Liver (tissue), 3 donors: ENCODE results near the gene SKIC8.

Experiments
- CTCF ChIP-seq: fragments of 150-350 bp; IDR thresholded peaks from 2 replicates; pipeline ENCODE4 v1.5.1; 2017; ENCODE audit warnings: improper control_type of control experiment, low read depth, low read length; ENCODE audit not compliant: missing input control
- EGR1 ChIP-seq, 2 donors: IDR thresholded peaks; 2 replicates each; pipeline ENCODE4 v1.6.1; 2016 to 2018; ENCODE audit warnings: antibody characterized with exemption in 2 of 2, low read depth in 2 of 2
- RAD21 ChIP-seq, 2 donors: IDR thresholded peaks; 2 replicates each; pipeline ENCODE4 v1.6.1; 2016; ENCODE audit warnings: antibody characterized with exemption in 2 of 2, mild to moderate bottlenecking in 2 of 2
- SP1 ChIP-seq: IDR thresholded peaks from 2 replicates; pipeline ENCODE4 v1.6.1; 2018; ENCODE audit warnings: antibody characterized with exemption, mild to moderate bottlenecking
- TAF1 ChIP-seq: conservative IDR thresholded peaks from 2 replicates; pipeline ENCODE4 v1.6.1; 2016; ENCODE audit warnings: antibody characterized with exemption, mild to moderate bottlenecking
- YY1 ChIP-seq: IDR thresholded peaks from 2 replicates; pipeline ENCODE4 v1.6.1; 2016; ENCODE audit warnings: antibody characterized with exemption, mild to moderate bottlenecking
- ZBTB33 ChIP-seq: IDR thresholded peaks from 2 replicates; pipeline ENCODE4 v1.6.1; 2016; ENCODE audit warnings: antibody characterized with exemption
- donor health status: healthy.
- donor health status: healthy.

- TF ChIP-seq CTCF (no peak), SP1 (no peak), EGR1 (IDR thresholded peaks at IDR 0.05; ENCODE audit: low read depth in 2 of 2) (no peak), RAD21 (IDR thresholded peaks at IDR 0.05) (no peak), TAF1 (no peak), ZBTB33 (no peak), YY1 (no peak)
Observed at GRCh38 chr15:78234515-78235040, 64.8 kb downstream of the SKIC8 start, which contains the start of gene ACSBG1.
